ENCODE results near the gene RBM48. TPM values are rescaled to one million over a fixed set of nuclear protein-coding genes. Genes with fewer than 3 reads are reported as not detected.

RBM48 gene
- polyA plus RNA-seq, 3 donors, result 5.2 to 8.5 (median 6.1) TPM

DNA sequence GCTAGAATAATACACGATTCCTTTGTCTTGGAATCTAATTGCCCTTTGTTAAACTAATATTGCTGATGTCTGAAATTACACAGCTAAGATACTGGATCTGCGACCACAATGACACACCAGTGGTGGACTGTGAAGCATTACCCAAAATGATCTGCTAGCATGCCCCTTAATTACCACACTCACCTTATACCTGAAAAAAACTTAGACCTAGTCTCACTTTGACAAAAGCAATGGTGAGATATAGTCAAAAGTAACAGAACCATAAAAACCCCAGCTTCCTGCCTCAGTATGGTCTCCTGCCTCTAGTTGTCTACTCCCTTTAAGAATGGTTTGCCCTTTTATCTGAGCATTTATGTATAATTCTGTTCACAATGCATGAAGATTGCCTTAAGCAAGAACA lies 30.0 kb upstream of the RBM48 start:
- Histone ChIP-seq H3K4me1 (ENCODE audit: control insufficient read depth in 1 of 2, insufficient read depth in 2 of 2, low read length in 2 of 2) (no peaks in the 10 kb centered on the region), H3K4me2 (replicated peaks; ENCODE audit: extremely low read depth, low read length, poor library complexity, severe bottlenecking) (no peak overlapping the region), H3K27ac (ENCODE audit: low read depth in 1 of 2, low read length in 2 of 2) (no peak overlapping the region), H3K9me3 (replicated peaks in 1 of 2; ENCODE audit: control insufficient read depth in 1 of 2, insufficient read depth in 1 of 2, low read length in 2 of 2) (no peaks in the 10 kb centered on the region), H2AFZ (ENCODE audit: insufficient read depth, low read depth, low read length, poor library complexity, severe bottlenecking) (no peak overlapping the region), H3K27me3 (ENCODE audit: control insufficient read depth in 2 of 2, insufficient read depth in 2 of 2, low read length in 2 of 2) (no peaks in the 10 kb centered on the region), H3K4me3 (replicated peaks in 1 of 3; ENCODE audit: low read depth in 2 of 3, low read length in 3 of 3) (no peak overlapping the region), H4K20me1 (ENCODE audit: insufficient read depth, low read length) (no peaks in the 10 kb centered on the region), H3K9ac (ENCODE audit: insufficient read depth, low read length, poor library complexity, severe bottlenecking) (no peak overlapping the region), H3K36me3 (replicated peaks in 1 of 2; ENCODE audit: control insufficient read depth in 1 of 2, insufficient read depth in 2 of 2, low read length in 2 of 2) (peaks cover 24 to 77% of the 10 kb centered on the region in 2 donors), H3K79me2 (ENCODE audit: insufficient read depth, low read length) (no peaks in the 10 kb centered on the region)
- intact Hi-C loops (cut with micrococcal nuclease), result no loop called here
- no peaks in the 10 kb centered on the region for H3K4me1 Mint-ChIP-seq
- peaks cover 49 to 58% of the 10 kb centered on the region in 2 donors for H3K36me3 Mint-ChIP-seq
- no peak for TF ChIP-seq CTCF (IDR thresholded peaks at IDR 0.05)
- no peak overlapping the region for H3K27ac Mint-ChIP-seq
- no CpG with 5 or more reads among the region's 2 CpGs for WGBS (ENCODE audit: insufficient coverage)
- DNase-seq, result no peak
- H3K27me3 Mint-ChIP-seq (ENCODE audit: low read depth in 3 of 3), result no peaks in the 10 kb centered on the region
- H3K4me3 Mint-ChIP-seq, result no peak overlapping the region
- H3K9me3 Mint-ChIP-seq, result no peaks in the 10 kb centered on the region

GRCh38 chr7:92503767-92504166 lies 24.8 kb upstream of the RBM48 start:
- no peaks in the 10 kb centered on the region for H3K4me1 ChIP-seq (ENCODE audit: control insufficient read depth in 1 of 2, insufficient read depth in 2 of 2, low read length in 2 of 2)
- H3K27me3 ChIP-seq (ENCODE audit: control insufficient read depth in 2 of 2, insufficient read depth in 2 of 2, low read length in 2 of 2), result no peaks in the 10 kb centered on the region
- intact Hi-C loops (cut with micrococcal nuclease), result no loop called here
- Mint-ChIP-seq H3K27me3 (ENCODE audit: low read depth in 3 of 3) (no peaks in the 10 kb centered on the region), H3K4me3 (no peak overlapping the region), H3K36me3 (peaks cover 48 to 49% of the 10 kb centered on the region in 2 donors), H3K9me3 (no peaks in the 10 kb centered on the region), H3K4me1 (no peaks in the 10 kb centered on the region), H3K27ac (no peak overlapping the region)
- H3K9ac ChIP-seq (ENCODE audit: insufficient read depth, low read length, poor library complexity, severe bottlenecking), result no peak overlapping the region
- no peak overlapping the region for H3K4me2 ChIP-seq (replicated peaks; ENCODE audit: extremely low read depth, low read length, poor library complexity, severe bottlenecking)
- no peak overlapping the region for H3K27ac ChIP-seq (ENCODE audit: low read depth in 1 of 2, low read length in 2 of 2)
- H3K36me3 ChIP-seq (replicated peaks in 1 of 2; ENCODE audit: control insufficient read depth in 1 of 2, insufficient read depth in 2 of 2, low read length in 2 of 2), result peaks cover 16 to 62% of the 10 kb centered on the region in 2 donors
- H3K4me3 ChIP-seq (replicated peaks in 1 of 3; ENCODE audit: low read depth in 2 of 3, low read length in 3 of 3), result no peak overlapping the region
- H3K79me2 ChIP-seq (ENCODE audit: insufficient read depth, low read length), result no peaks in the 10 kb centered on the region
- no peaks in the 10 kb centered on the region for H3K9me3 ChIP-seq (replicated peaks in 1 of 2; ENCODE audit: control insufficient read depth in 1 of 2, insufficient read depth in 1 of 2, low read length in 2 of 2)
- DNase-seq, result no peak
- H4K20me1 ChIP-seq (ENCODE audit: insufficient read depth, low read length), result no peaks in the 10 kb centered on the region
- no peak for TF ChIP-seq CTCF (IDR thresholded peaks at IDR 0.05)
- WGBS (ENCODE audit: insufficient coverage), result 88% methylated on average over 1 of the region's 2 CpGs
- no peak overlapping the region for H2AFZ ChIP-seq (ENCODE audit: insufficient read depth, low read depth, low read length, poor library complexity, severe bottlenecking)
